Activated CD4-positive, alpha-beta T cell treated with anti-CD3 and anti-CD28 coated beads, Interleukin-2, amount 10 ng/mL, durations not matched to agents 7 days and 5 days (primary cell): ENCODE data around the gene AFF2. TPM values are rescaled to one million over a fixed set of nuclear protein-coding genes. Genes with fewer than 3 reads are reported as not detected.

ENCODE experiments used
- CTCF ChIA-PET: fragments of 350-600 bp; sonication (Branson Sonifier 250); formaldehyde crosslinking; loops from one replicate; lab custom pipeline; 2021; ENCODE audit warnings: antibody characterized with exemption; lab: Charles Lee
- POLR2A ChIA-PET: fragments of 350-600 bp; sonication (Branson Sonifier 250); formaldehyde crosslinking; loops from one replicate; lab custom pipeline; 2021; ENCODE audit warnings: antibody characterized with exemption; lab: Charles Lee
- DNase-seq: peaks from one replicate; pipeline ENCODE4 v3.0.0-alpha.2; 2020
- H3K27ac Mint-ChIP-seq: one replicate; pipeline ENCODE4 v1.8.0; 2021; ENCODE audit warnings: mild to moderate bottlenecking, moderate library complexity, mixed read lengths
- H3K27me3 Mint-ChIP-seq: one replicate; pipeline ENCODE4 v1.8.0; 2021; ENCODE audit warnings: mixed read lengths
- H3K36me3 Mint-ChIP-seq: one replicate; pipeline ENCODE4 v1.8.0; 2021; ENCODE audit warnings: low read depth, mixed read lengths
- H3K4me1 Mint-ChIP-seq: one replicate; pipeline ENCODE4 v1.8.0; 2021; ENCODE audit warnings: mixed read lengths
- H3K4me3 Mint-ChIP-seq: one replicate; pipeline ENCODE4 v1.8.0; 2021; ENCODE audit warnings: mild to moderate bottlenecking, moderate library complexity, mixed read lengths
- H3K9me3 Mint-ChIP-seq: one replicate; pipeline ENCODE4 v1.8.0; 2021; ENCODE audit warnings: mixed read lengths
- total RNA-seq, 2 experiments: library from RNA; stranded (reverse); gene quantifications; one replicate each; pipeline ENCODE4 v1.2.3, GENCODE V29; 2021

The AFF2 gene
- total RNA-seq, 2 experiments from 2014 or later: 0.69 to 1.8 TPM

DNA sequence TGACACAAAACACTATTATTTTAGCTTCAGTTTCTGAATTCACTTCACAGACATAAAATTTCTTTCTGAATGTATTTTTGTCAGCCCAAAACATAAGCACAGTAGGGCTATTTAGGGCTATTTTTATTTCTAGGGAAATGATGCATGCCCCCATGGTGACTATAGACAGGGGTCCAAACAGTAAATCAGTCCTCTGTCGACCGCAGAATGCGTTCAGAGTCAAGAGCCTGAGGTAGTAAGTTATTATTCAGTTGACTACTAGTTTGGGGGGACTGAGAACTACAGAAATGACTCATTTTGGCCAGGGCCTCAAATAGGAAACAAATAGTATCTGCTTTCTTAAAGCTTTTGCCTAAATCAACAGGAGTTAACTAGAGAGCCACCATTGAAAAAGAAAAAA is 414.4 kb downstream of the AFF2 start:
- H3K27ac Mint-ChIP-seq: no peak overlapping the region
- no peak for DNase-seq
- H3K9me3 Mint-ChIP-seq: no peaks in the 10 kb centered on the region
- H3K27me3 Mint-ChIP-seq: no peaks in the 10 kb centered on the region
- H3K4me1 Mint-ChIP-seq: no peaks in the 10 kb centered on the region
- no peaks in the 10 kb centered on the region for H3K36me3 Mint-ChIP-seq
- ChIA-PET POLR2A (no interaction called here), CTCF (interaction anchor here (0.6 to 0.9 kb wide), 2 partner anchors 12 to 51 kb away, joined by 3 to 4 read pairs; no protein-coding TSS in a partner anchor)
- no peak overlapping the region for H3K4me3 Mint-ChIP-seq

DNA sequence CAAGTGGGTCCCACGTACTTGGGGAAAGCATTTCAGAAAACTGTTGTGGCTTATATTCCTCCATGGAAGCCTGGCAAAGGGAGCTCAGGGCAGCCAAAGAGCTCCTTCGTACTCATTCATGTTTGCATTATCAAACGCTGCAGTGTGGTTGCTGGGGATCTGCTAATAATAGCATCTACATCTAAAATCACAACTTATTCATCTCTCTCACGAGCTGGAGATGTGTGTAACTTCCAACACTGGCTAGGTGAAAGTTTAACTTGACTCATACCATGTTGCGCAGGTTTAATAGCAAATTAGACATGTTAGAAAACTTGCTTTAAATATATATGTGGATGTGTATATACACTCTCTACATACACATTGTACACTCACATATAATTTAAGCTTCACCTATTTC is 415.1 kb downstream of the AFF2 start:
- Mint-ChIP-seq H3K9me3 (no peaks in the 10 kb centered on the region), H3K27me3 (no peaks in the 10 kb centered on the region), H3K4me1 (no peaks in the 10 kb centered on the region), H3K27ac (no peak overlapping the region), H3K4me3 (no peak overlapping the region), H3K36me3 (no peaks in the 10 kb centered on the region)
- no peak for DNase-seq
- POLR2A ChIA-PET: no interaction called here
- CTCF ChIA-PET: interaction anchor here (0.6 kb wide), 1 partner anchor 43 kb away, joined by 3 read pairs; no protein-coding TSS in a partner anchor

DNA sequence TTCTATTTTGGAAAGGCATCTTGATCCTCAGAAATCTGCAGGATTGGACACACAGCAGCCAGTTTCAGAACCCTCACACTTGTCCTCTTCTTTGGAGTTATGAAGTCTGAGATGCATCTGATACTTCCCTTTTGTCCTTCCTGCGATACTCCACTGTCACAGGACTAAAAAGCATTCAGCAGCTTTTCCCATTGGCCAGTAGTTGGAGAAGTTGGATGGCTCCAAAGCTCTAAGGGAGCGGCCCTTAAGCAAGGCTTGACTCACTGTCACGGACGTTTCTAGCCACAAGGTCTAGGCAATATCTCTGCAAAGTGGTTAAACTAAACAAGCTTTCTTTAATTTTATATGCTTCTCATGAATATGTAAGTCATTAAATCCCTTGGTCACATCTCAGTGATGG is 417.0 kb downstream of the AFF2 start:
- no peaks in the 10 kb centered on the region for H3K36me3 Mint-ChIP-seq
- no peaks in the 10 kb centered on the region for H3K4me1 Mint-ChIP-seq
- H3K4me3 Mint-ChIP-seq: no peak overlapping the region
- H3K27ac Mint-ChIP-seq: no peak overlapping the region
- H3K27me3 Mint-ChIP-seq: no peaks in the 10 kb centered on the region
- DNase-seq: no peak
- CTCF ChIA-PET: interaction anchor here (0.7 kb wide), 1 partner anchor 32 kb away, joined by 3 read pairs; no protein-coding TSS in a partner anchor
- POLR2A ChIA-PET: no interaction called here
- H3K9me3 Mint-ChIP-seq: no peaks in the 10 kb centered on the region

DNA sequence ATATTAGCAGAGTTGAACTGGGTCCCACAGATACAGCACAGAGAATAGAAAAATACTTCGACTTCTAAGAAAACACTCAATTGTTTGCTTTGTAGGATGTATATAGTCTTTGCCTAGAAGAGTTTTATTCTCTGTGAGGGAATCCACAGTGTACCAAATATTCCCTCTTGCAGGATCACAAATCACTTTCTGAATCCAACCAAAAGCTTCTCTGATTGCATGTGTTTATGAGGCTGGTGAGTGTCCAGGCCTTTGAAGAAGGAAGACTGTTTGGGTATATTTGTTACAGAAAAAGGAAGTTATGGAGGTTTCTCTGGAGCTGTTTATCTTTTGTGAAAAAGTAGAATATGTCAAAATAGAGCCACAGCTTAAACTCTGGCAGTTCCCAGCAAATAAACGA is 423.2 kb downstream of the AFF2 start:
- Mint-ChIP-seq H3K9me3 (no peaks in the 10 kb centered on the region), H3K4me1 (no peaks in the 10 kb centered on the region), H3K4me3 (no peak overlapping the region), H3K27ac (no peak overlapping the region), H3K27me3 (no peaks in the 10 kb centered on the region), H3K36me3 (no peaks in the 10 kb centered on the region)
- ChIA-PET CTCF (no interaction called here), POLR2A (no interaction called here)
- no peak for DNase-seq

DNA sequence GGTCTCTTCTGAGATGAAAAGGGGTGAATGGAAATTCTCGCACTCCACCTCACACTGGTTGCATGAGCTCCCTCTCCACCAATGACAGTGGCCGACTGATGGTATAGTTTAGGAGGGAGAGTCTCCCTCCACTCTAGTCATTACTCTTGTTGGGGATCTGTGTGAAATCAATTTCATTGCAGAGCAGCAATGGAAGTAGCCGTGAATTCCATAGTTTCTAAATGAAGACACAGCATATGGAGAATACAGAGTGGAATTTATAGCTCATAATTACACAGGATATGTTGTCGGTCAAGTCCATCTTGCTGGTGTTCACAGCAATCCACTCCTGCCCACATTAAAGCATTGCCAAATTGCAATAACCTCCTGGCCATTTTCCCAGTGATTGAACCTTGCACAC is 426.0 kb downstream of the AFF2 start:
- no peak overlapping the region for H3K4me3 Mint-ChIP-seq
- ChIA-PET POLR2A (no interaction called here), CTCF (no interaction called here)
- H3K4me1 Mint-ChIP-seq: no peaks in the 10 kb centered on the region
- H3K27ac Mint-ChIP-seq: no peak overlapping the region
- H3K36me3 Mint-ChIP-seq: no peaks in the 10 kb centered on the region
- no peak for DNase-seq
- H3K27me3 Mint-ChIP-seq: no peaks in the 10 kb centered on the region
- no peaks in the 10 kb centered on the region for H3K9me3 Mint-ChIP-seq

DNA sequence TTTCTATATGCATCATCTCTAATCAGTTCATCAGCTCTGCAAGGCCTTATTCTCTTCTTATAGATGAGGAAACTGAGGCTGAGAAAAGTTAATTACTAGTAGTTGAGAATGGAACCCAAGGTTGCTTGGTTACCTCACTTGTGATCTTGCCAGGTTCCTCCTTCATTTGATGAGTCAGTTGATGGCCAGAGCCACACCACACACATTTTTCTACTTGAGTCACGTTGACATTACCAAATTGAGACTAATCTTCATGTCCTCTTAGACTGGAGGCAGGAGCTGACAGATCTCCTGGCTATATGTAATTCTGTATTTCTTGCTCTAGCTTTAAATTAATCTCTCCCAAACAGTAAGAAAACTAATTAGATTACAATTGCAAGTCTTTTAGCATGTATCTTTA is 428.4 kb downstream of the AFF2 start:
- Mint-ChIP-seq H3K9me3 (no peaks in the 10 kb centered on the region), H3K27ac (no peak overlapping the region), H3K4me1 (no peaks in the 10 kb centered on the region), H3K27me3 (no peaks in the 10 kb centered on the region), H3K4me3 (no peak overlapping the region), H3K36me3 (no peaks in the 10 kb centered on the region)
- POLR2A ChIA-PET: no interaction called here
- DNase-seq: no peak
- CTCF ChIA-PET: no interaction called here

DNA sequence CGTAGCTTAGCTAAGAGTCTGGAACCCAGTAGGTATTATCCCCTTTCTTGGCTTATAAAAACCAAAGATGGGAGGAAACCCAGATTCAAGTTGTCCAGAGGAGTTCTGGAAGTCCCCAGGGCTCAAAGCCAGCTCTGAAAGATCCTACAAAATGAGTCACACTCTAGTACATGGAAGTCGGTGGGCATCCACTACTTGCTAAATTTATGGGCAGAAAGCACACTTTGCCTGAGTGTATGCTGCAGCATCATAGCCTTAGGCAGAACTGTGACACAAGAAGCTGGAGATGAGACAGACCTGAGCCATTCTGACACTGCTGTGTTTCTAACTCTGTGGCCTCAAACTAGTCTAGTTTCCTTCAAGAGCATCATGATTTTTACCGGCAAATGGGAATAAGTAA is 429.3 kb downstream of the AFF2 start:
- no peak overlapping the region for H3K27ac Mint-ChIP-seq
- no peak overlapping the region for H3K4me3 Mint-ChIP-seq
- no peaks in the 10 kb centered on the region for H3K9me3 Mint-ChIP-seq
- ChIA-PET CTCF (no interaction called here), POLR2A (no interaction called here)
- no peak for DNase-seq
- H3K27me3 Mint-ChIP-seq: no peaks in the 10 kb centered on the region
- no peaks in the 10 kb centered on the region for H3K36me3 Mint-ChIP-seq
- no peaks in the 10 kb centered on the region for H3K4me1 Mint-ChIP-seq

DNA sequence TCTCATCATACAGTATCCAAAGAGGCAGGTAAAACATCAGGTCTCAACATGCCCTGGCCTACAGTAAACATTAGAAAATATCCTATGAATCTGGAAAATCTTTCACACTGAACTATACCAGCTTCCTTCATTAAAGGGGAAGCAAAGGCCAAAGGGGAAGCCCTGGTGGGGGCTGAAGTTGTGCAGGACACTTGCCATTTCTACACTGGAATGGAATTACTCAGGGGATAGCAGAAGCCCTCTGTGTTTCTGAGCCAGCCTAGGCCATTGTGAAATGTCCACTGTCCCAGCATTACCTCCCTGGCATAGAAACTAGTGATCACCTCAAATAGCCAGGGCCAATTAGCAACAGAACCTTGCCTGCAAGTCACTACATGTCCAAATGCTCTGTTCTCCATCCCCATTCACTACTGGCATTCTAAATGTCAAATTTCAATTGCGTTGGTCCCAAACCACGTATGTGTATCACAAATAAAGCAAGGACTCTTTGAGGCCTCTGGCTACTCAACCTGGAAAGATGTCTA is 429.9 kb downstream of the AFF2 start:
- no peaks in the 10 kb centered on the region for H3K9me3 Mint-ChIP-seq
- CTCF ChIA-PET: no interaction called here
- POLR2A ChIA-PET: no interaction called here

DNA sequence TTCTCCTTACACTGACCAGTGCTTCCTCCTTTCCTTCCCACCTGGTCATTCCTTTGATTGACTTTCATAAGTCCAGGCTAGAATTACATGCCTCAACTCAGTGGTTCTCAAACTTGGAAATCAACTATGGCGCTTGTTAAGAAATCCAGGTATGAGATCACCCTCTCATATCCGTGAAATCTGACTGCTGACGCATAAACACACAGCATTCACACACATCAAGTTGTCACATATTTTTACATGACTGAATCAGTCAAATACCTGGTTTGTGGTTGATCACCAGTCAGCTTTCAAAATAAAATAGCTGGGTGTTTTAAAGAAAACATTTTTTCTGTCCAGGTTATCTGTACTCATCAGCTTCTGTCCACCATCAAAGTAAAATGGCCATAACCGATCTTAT is 433.5 kb downstream of the AFF2 start:
- H3K36me3 Mint-ChIP-seq: no peaks in the 10 kb centered on the region
- H3K4me1 Mint-ChIP-seq: no peaks in the 10 kb centered on the region
- ChIA-PET CTCF (no interaction called here), POLR2A (no interaction called here)
- no peak overlapping the region for H3K27ac Mint-ChIP-seq
- H3K9me3 Mint-ChIP-seq: no peaks in the 10 kb centered on the region
- H3K27me3 Mint-ChIP-seq: no peaks in the 10 kb centered on the region
- no peak overlapping the region for H3K4me3 Mint-ChIP-seq
- no peak for DNase-seq

More for the DNA sequence above, 429.9 kb downstream of the AFF2 start:
- no peak overlapping the region for H3K27ac Mint-ChIP-seq
- no peak for DNase-seq
- H3K27me3 Mint-ChIP-seq: no peaks in the 10 kb centered on the region
- no peak overlapping the region for H3K4me3 Mint-ChIP-seq
- H3K4me1 Mint-ChIP-seq: no peaks in the 10 kb centered on the region
- H3K36me3 Mint-ChIP-seq: no peaks in the 10 kb centered on the region

DNA sequence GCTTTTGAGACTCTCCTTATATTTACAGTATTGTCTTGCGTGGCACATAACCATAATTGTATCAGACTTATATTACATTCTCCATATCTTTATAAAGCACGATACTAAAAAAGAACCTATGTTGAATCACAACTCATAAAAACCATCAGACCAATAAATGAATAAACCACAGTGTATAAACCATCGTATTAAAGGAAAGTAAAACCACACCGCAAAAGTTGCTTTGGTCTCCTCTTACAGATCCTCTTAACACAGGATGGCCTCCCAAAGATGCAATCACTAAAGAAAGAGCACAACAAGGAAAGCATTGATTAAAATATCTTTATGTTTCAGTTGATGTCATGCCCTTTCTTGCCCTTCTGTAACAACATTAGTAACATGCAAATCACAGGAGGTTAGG is 437.9 kb downstream of the AFF2 start:
- POLR2A ChIA-PET: no interaction called here
- no peak for DNase-seq
- no peak overlapping the region for H3K27ac Mint-ChIP-seq
- no peaks in the 10 kb centered on the region for H3K9me3 Mint-ChIP-seq
- CTCF ChIA-PET: no interaction called here
- no peak overlapping the region for H3K4me3 Mint-ChIP-seq
- H3K27me3 Mint-ChIP-seq: no peaks in the 10 kb centered on the region
- no peaks in the 10 kb centered on the region for H3K36me3 Mint-ChIP-seq
- H3K4me1 Mint-ChIP-seq: no peaks in the 10 kb centered on the region

DNA sequence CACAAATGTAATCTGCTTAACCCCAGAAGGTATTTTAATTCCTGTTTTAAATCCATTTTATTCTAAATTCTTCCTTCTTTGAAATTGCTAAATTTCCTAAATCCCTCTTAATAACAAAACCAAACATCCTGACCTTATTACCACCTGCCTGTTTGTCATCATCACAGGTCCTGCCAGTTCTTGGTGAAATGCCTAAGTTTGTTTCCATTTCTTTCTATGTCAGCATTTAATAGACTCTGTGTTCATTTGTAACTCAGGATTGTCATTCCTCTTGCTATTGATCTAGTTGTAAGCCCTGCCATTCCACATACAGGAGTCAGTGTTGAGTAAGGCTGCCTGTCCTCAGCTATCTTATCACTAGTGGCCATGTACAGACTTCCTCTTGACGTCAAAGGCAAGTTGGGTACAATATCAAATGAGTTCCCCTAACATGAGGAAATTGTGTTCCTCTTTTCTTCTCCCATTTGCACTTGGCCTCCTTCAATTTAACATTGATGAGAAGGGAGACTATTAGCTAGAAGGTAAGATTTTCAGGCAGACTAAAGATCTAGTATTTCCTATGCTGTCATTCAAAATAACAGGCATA is 440.1 kb downstream of the AFF2 start:
- Mint-ChIP-seq H3K4me3 (no peak overlapping the region), H3K4me1 (no peaks in the 10 kb centered on the region), H3K9me3 (no peaks in the 10 kb centered on the region), H3K27me3 (no peaks in the 10 kb centered on the region), H3K27ac (no peak overlapping the region), H3K36me3 (no peaks in the 10 kb centered on the region)
- no peak for DNase-seq
- ChIA-PET CTCF (no interaction called here), POLR2A (no interaction called here)

DNA sequence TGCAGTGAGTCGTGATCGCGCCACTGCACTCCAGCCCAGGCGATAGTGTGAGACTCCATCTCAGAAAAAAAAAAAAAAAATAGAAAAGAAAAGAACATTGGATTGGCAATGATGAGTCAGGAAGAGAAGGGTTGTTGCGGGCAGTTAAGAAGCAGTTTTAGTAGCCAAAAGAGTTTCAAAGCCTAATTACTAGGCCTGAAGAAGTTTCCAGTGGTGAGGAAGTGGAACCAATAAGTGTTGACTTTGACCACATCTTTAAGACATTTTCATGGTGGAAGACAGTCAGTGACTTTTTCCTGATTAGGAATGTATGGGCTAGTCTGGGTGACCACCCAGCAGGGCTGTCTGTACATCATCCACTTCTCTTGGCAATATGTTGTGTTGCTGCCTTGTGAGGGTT is 442.3 kb downstream of the AFF2 start:
- POLR2A ChIA-PET: no interaction called here
- DNase-seq: no peak
- no peak overlapping the region for H3K27ac Mint-ChIP-seq

DNA sequence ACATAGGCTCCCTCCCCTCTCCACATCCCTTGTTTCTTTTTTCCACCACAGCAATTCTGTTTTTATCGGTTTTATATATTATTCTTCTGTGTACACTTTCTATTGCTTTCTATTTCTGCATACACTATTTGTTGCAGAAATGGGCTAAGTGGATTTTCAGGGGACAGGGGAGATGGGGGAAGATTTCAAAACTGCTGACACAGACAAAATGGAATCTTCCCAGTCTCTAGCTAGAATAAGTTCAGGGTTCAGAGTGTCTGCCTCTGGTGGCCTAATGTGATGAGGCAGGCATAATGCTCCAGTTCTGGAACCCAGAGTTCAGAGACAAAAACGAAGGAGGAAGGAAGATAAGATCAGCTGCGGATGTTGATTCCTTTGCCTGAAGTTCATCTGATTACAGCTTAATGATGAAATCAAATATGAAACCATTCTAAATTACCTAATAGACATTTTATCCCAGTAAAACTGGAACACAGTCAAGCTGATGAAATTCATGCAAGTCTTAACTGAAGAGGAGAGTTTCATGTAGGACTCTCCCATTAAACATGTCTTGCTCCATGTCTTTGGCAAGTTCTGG is 447.1 kb downstream of the AFF2 start:
- POLR2A ChIA-PET: no interaction called here
- no peaks in the 10 kb centered on the region for H3K27me3 Mint-ChIP-seq
- H3K4me3 Mint-ChIP-seq: no peak overlapping the region
- CTCF ChIA-PET: no interaction called here
- no peak for DNase-seq
- H3K36me3 Mint-ChIP-seq: no peaks in the 10 kb centered on the region
- no peaks in the 10 kb centered on the region for H3K9me3 Mint-ChIP-seq
- no peaks in the 10 kb centered on the region for H3K4me1 Mint-ChIP-seq
- no peak overlapping the region for H3K27ac Mint-ChIP-seq

More for the DNA sequence above, 442.3 kb downstream of the AFF2 start:
- Mint-ChIP-seq H3K4me1 (no peaks in the 10 kb centered on the region), H3K9me3 (no peaks in the 10 kb centered on the region), H3K4me3 (no peak overlapping the region), H3K36me3 (no peaks in the 10 kb centered on the region), H3K27me3 (no peaks in the 10 kb centered on the region)
- CTCF ChIA-PET: interaction anchor here (0.7 kb wide), 1 partner anchor 43 kb away, joined by 3 read pairs; no protein-coding TSS in a partner anchor

DNA sequence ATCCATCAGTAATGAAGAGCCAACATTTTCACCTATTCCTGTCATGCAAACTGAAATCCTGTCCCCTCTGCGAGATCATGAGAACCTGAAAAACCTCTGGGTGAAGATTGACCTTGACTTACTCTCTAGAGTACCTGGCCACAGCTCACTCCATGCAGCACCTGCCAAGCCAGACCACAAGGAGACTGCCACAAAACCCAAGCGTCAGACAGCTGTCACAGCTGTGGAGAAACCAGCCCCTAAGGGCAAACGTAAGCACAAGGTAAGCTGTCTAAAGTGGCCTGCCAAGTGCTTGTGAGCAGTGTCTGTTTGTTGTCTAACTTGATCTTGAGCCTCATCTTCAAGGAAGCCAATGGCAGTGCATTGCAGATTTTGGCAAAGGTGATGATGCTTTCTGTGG is 455.9 kb downstream of the AFF2 start:
- no peak for DNase-seq
- H3K9me3 Mint-ChIP-seq: no peaks in the 10 kb centered on the region
- H3K27me3 Mint-ChIP-seq: no peaks in the 10 kb centered on the region
- H3K4me3 Mint-ChIP-seq: no peak overlapping the region
- no peak overlapping the region for H3K27ac Mint-ChIP-seq
- ChIA-PET CTCF (no interaction called here), POLR2A (no interaction called here)
- H3K36me3 Mint-ChIP-seq: no peaks in the 10 kb centered on the region
- H3K4me1 Mint-ChIP-seq: no peaks in the 10 kb centered on the region
